Natural killer cell (primary cell): Measurements from ENCODE around the gene NFIC. TPM values are rescaled to one million over a fixed set of nuclear protein-coding genes. Genes with fewer than 3 reads are reported as not detected.

ENCODE experiments used
- ATAC-seq, 3 donors: fragments of 150-1000 bp in 2 of 3; fragments of 200-7000 bp in 1 of 3; cut with Tn5 transposase; 1 replicate in 1 of 3; 2 replicates in 2 of 3; pipeline ENCODE4 v1.10.0; 2021; ENCODE audit warnings: mild to moderate bottlenecking in 2 of 3, moderate library complexity in 2 of 3
- DNase-seq, 2 donors: peaks; one replicate each; pipeline versions ENCODE4 v3.0.0 to v3.0.0-alpha.2; 2013 to 2021; ENCODE audit warnings: mixed read lengths in 1 of 2
- H3K27ac ChIP-seq: one replicate; pipeline ENCODE4 v1.5.1; 2013; ENCODE audit warnings: mild to moderate bottlenecking, low read length
- H3K27me3 ChIP-seq: one replicate; pipeline ENCODE4 v1.6.1; 2013; ENCODE audit warnings: low read length; ENCODE audit not compliant: control insufficient read depth, insufficient read depth
- H3K36me3 ChIP-seq: one replicate; pipeline ENCODE4 v1.6.1; 2013; ENCODE audit warnings: low read length; ENCODE audit not compliant: control insufficient read depth, insufficient read depth
- H3K4me1 ChIP-seq: one replicate; pipeline ENCODE4 v1.6.1; 2013; ENCODE audit warnings: low read length; ENCODE audit not compliant: control insufficient read depth, insufficient read depth
- H3K4me3 ChIP-seq: one replicate; pipeline ENCODE4 v1.5.1; 2013; ENCODE audit warnings: low read length
- H3K9me3 ChIP-seq: one replicate; pipeline ENCODE4 v1.6.1; 2013; ENCODE audit warnings: low read length; ENCODE audit not compliant: control insufficient read depth, insufficient read depth
- H3K27ac Mint-ChIP-seq, 2 donors: one replicate each; pipeline ENCODE4 v1.8.0; 2022; ENCODE audit warnings: mild to moderate bottlenecking in 2 of 2, mixed read lengths in 2 of 2, moderate library complexity in 1 of 2
- H3K27me3 Mint-ChIP-seq, 2 donors: one replicate each; pipeline ENCODE4 v1.8.0; 2022; ENCODE audit warnings: low read depth in 2 of 2, mixed read lengths in 2 of 2
- H3K36me3 Mint-ChIP-seq: one replicate; pipeline ENCODE4 v1.8.0; 2022; ENCODE audit warnings: mixed read lengths
- H3K4me1 Mint-ChIP-seq, 2 donors: one replicate each; pipeline ENCODE4 v1.8.0; 2022; ENCODE audit warnings: mixed read lengths in 2 of 2
- H3K4me3 Mint-ChIP-seq: one replicate; pipeline ENCODE4 v1.8.0; 2022; ENCODE audit warnings: mild to moderate bottlenecking, moderate library complexity, mixed read lengths
- H3K9me3 Mint-ChIP-seq, 2 donors: one replicate each; pipeline ENCODE4 v1.8.0; 2022; ENCODE audit warnings: mixed read lengths in 2 of 2
- WGBS: methylation state at CpG from one replicate; pipeline ENCODE4 v1.1.7; 2013; ENCODE audit warnings: missing lambda C conversion rate; ENCODE audit not compliant: insufficient coverage; 5-methylcytosine and 5-hydroxymethylcytosine counted together
- intact Hi-C: fragments of 100-400 bp; cut with micrococcal nuclease; formaldehyde crosslinking; loops from one replicate; pipeline ENCODE4 v1.14.2; 2022
- total RNA-seq, 4 donors: library from RNA; stranded (reverse); fragments of 120-200 nt in 1 of 4; gene quantifications; one replicate each; pipeline versions ENCODE4 v1.2.3 to v1.2.4, GENCODE V29; 2013 to 2022
- TF ChIP-seq, protein P1 (sequence below): fragments of 200-600 bp; IDR thresholded peaks from one replicate; pipeline ENCODE4 v1.8.0; 2022; ENCODE audit warnings: antibody characterized with exemption

NFIC gene
- total RNA-seq, 3 donors from 2014 or later (not counting 1 experiment from before 2014, with no cell fraction given) = 18.5 to 22.2 (median 20.6) TPM

- Mint-ChIP-seq H3K36me3 (no peaks in the 10 kb centered on the region), H3K9me3 (no peaks in the 10 kb centered on the region), H3K4me3 (no peak overlapping the region), H3K4me1 (peaks cover 7 to 14% of the 10 kb centered on the region in 2 donors), H3K27me3 (no peaks in the 10 kb centered on the region), H3K27ac (peak overlapping the region in 1 of 2 donors; percentile 14)
- Histone ChIP-seq H3K4me1 (no peaks in the 10 kb centered on the region), H3K36me3 (no peaks in the 10 kb centered on the region), H3K27ac (no peak overlapping the region), H3K27me3 (no peaks in the 10 kb centered on the region), H3K9me3 (no peaks in the 10 kb centered on the region), H3K4me3 (no peak overlapping the region)
- 94% methylated on average over 14 of the region's 14 CpGs for WGBS
- TF ChIP-seq, protein P1, sequence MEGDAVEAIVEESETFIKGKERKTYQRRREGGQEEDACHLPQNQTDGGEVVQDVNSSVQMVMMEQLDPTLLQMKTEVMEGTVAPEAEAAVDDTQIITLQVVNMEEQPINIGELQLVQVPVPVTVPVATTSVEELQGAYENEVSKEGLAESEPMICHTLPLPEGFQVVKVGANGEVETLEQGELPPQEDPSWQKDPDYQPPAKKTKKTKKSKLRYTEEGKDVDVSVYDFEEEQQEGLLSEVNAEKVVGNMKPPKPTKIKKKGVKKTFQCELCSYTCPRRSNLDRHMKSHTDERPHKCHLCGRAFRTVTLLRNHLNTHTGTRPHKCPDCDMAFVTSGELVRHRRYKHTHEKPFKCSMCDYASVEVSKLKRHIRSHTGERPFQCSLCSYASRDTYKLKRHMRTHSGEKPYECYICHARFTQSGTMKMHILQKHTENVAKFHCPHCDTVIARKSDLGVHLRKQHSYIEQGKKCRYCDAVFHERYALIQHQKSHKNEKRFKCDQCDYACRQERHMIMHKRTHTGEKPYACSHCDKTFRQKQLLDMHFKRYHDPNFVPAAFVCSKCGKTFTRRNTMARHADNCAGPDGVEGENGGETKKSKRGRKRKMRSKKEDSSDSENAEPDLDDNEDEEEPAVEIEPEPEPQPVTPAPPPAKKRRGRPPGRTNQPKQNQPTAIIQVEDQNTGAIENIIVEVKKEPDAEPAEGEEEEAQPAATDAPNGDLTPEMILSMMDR = no peak
- ATAC-seq (no peak), DNase-seq (no peak)
- intact Hi-C loops = no loop called here
Observed at GRCh38 chr19:3382460-3383100, 16.2 kb downstream of the NFIC start.

GRCh38 chr19:3383121-3383722, 16.8 kb downstream of the NFIC start:
- H3K27me3 Mint-ChIP-seq = no peaks in the 10 kb centered on the region
- no peaks in the 10 kb centered on the region for H3K9me3 Mint-ChIP-seq
- H3K9me3 ChIP-seq = no peaks in the 10 kb centered on the region
- peak overlapping the region in 1 of 2 donors; percentile 14 for H3K27ac Mint-ChIP-seq
- H3K36me3 Mint-ChIP-seq = no peaks in the 10 kb centered on the region
- no peak overlapping the region for H3K4me3 Mint-ChIP-seq
- peaks cover 7 to 14% of the 10 kb centered on the region in 2 donors for H3K4me1 Mint-ChIP-seq
- no peaks in the 10 kb centered on the region for H3K4me1 ChIP-seq
- H3K36me3 ChIP-seq = no peaks in the 10 kb centered on the region
- H3K27me3 ChIP-seq = no peaks in the 10 kb centered on the region
- ATAC-seq (no peak), DNase-seq (no peak)
- WGBS = 94% methylated on average over 13 of the region's 13 CpGs
- intact Hi-C loops = no loop called here
- TF ChIP-seq, protein P1 = no peak
- no peak overlapping the region for H3K4me3 ChIP-seq
- no peak overlapping the region for H3K27ac ChIP-seq

DNA sequence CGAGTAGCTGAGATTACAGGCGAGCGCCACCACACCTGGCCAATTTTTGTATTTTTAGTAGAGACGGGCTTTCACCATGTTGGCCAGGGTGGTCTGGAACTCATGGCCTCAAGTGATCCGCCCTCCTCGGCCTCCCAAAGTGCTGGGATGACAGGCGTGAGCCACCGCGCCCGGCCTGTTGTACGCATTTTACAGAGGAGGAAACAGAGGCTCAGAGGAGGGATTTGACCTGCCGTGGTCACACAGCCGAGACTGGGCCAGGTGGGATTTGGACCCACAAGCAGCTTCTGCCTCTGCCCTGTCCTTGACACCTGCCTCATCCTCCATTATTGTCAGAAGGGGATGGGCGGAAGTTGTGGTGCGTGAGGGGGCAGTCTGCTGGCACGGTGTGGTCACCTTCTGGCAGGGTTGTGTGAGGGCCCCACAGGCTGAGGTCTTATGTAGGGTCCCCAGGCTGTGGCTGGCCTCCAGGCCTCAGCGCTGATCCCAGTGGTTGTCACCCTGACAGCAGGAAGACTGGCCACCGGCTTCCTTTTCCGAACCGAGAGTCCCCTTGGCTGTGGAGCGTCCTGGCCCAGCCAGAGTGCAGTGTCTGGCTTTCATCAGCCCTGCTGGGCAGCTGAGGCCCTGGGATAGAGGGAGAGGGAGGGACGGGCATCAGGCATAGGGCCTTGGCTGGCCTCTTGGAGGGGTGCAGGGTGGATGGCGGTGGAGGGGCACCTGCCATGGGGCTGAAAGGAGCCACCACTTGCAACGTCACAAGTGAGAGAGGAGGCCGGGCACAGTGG, 20.3 kb downstream of the NFIC start:
- Histone ChIP-seq H3K4me3 (no peak overlapping the region), H3K27ac (no peak overlapping the region), H3K9me3 (no peaks in the 10 kb centered on the region), H3K36me3 (no peaks in the 10 kb centered on the region), H3K4me1 (no peaks in the 10 kb centered on the region), H3K27me3 (no peaks in the 10 kb centered on the region)
- DNase-seq = no peak
- Mint-ChIP-seq H3K27me3 (no peaks in the 10 kb centered on the region), H3K27ac (no peak overlapping the region), H3K4me1 (peaks cover 7 to 14% of the 10 kb centered on the region in 2 donors), H3K4me3 (no peak overlapping the region), H3K36me3 (no peaks in the 10 kb centered on the region), H3K9me3 (no peaks in the 10 kb centered on the region)
- TF ChIP-seq, protein P1 = no peak
- intact Hi-C loops = no loop called here
- 94% methylated on average over 25 of the region's 25 CpGs for WGBS
- no peak for ATAC-seq
